Mammary epithelial cell (primary cell): ENCODE results near the gene SPATA46.

ENCODE experiments used
- EZH2 ChIP-seq: IDR thresholded peaks from 2 replicates; pipeline ENCODE4 v1.6.1; 2012; ENCODE audit warnings: low read length, inconsistent platforms, borderline replicate concordance
- TF ChIP-seq, protein P1 (sequence below), 2 donors: IDR thresholded peaks in 1 of 2; conservative IDR thresholded peaks in 1 of 2; 2 replicates each; pipeline ENCODE4 v1.5.1; 2011 to 2012; ENCODE audit warnings: inconsistent platforms in 2 of 2, low read length in 2 of 2, mild to moderate bottlenecking in 2 of 2, control low read depth in 1 of 2, low read depth in 1 of 2; ENCODE audit not compliant: insufficient read depth in 1 of 2; ENCODE audit errors: extremely low read depth in 1 of 2

DNA sequence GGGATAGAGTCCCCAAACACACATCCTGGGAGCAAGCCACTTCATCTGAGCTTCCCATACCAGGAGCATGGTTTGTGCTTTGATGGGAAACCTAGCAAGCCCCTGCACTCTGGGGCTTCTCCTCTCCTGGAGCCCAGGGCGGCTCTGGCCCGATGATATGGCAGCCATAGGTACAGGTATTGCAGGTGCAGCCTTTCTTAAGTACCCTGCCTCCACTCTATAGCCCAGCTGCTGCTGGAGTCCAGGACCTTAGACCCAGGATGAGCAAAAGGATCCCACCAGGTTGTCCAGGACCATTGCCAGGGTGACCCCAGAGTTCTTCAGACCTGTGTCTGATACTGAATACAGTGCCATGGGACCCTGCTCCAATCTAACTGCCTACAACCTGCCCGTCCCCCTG is 9.0 kb upstream of the SPATA46 start:
- no peak for TF ChIP-seq EZH2
- TF ChIP-seq, protein P1, sequence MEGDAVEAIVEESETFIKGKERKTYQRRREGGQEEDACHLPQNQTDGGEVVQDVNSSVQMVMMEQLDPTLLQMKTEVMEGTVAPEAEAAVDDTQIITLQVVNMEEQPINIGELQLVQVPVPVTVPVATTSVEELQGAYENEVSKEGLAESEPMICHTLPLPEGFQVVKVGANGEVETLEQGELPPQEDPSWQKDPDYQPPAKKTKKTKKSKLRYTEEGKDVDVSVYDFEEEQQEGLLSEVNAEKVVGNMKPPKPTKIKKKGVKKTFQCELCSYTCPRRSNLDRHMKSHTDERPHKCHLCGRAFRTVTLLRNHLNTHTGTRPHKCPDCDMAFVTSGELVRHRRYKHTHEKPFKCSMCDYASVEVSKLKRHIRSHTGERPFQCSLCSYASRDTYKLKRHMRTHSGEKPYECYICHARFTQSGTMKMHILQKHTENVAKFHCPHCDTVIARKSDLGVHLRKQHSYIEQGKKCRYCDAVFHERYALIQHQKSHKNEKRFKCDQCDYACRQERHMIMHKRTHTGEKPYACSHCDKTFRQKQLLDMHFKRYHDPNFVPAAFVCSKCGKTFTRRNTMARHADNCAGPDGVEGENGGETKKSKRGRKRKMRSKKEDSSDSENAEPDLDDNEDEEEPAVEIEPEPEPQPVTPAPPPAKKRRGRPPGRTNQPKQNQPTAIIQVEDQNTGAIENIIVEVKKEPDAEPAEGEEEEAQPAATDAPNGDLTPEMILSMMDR (conservative IDR thresholded peaks at IDR 0.05 in 1 of 2, IDR thresholded peaks at IDR 0.05 in 1 of 2; ENCODE audit: extremely low read depth in 1 of 2, insufficient read depth in 1 of 2, low read depth in 1 of 2, low read length in 2 of 2), result no peak
